ENCODE measurements around the gene SYT6.
"Not testable (repeated sequence)": the region's sequence is repeated elsewhere in the genome, so short reads cannot be mapped to it uniquely, and the experiment has no call there.

Gene SYT6

GRCh38 chr1:114081437-114082303 lies 72.0 kb downstream of the SYT6 start:
- DNase-seq, result peak in 32 of 42 donors; percentile 4 to 59 (median 28)
- intact Hi-C loops (cut with DNase I), result no loop called here

GRCh38 chr1:114080511-114081436 lies 72.9 kb downstream of the SYT6 start:
- intact Hi-C loops (cut with DNase I), result no loop called here
- no peak for DNase-seq

GRCh38 chr1:114079596-114080190 lies 74.0 kb downstream of the SYT6 start:
- intact Hi-C loops (cut with DNase I), result no loop called here
- DNase-seq, result no peak

- intact Hi-C loops (cut with DNase I), result no loop called here
- no peak for DNase-seq
Observed at GRCh38 chr1:114078116-114078515, 75.6 kb downstream of the SYT6 start.

GRCh38 chr1:114077188-114077587 lies 76.5 kb downstream of the SYT6 start:
- DNase-seq, result no peak
- intact Hi-C loops (cut with DNase I), result no loop called here

- no peak for DNase-seq
- intact Hi-C loops (cut with DNase I), result no loop called here
Observed at GRCh38 chr1:114076308-114076707, 77.4 kb downstream of the SYT6 start.

- intact Hi-C loops (cut with DNase I), result no loop called here
- no peak for DNase-seq
Observed at GRCh38 chr1:114075546-114076242, 78.0 kb downstream of the SYT6 start.

- intact Hi-C loops (cut with DNase I), result no loop called here
- DNase-seq, result no peak
Observed at GRCh38 chr1:114075105-114075504, 78.6 kb downstream of the SYT6 start.

- DNase-seq, result no peak
- intact Hi-C loops (cut with DNase I), result no loop called here
Observed at GRCh38 chr1:114072246-114072645, 81.4 kb downstream of the SYT6 start.

- intact Hi-C loops (cut with DNase I); DNase-seq: not testable (repeated sequence)
Observed at GRCh38 chr1:114069762-114070161, 83.9 kb downstream of the SYT6 start.

- intact Hi-C loops (cut with DNase I); DNase-seq: not testable (repeated sequence)
Observed at GRCh38 chr1:114068684-114069083, 85.0 kb downstream of the SYT6 start.

- DNase-seq; intact Hi-C loops (cut with DNase I): not testable (repeated sequence)
Observed at GRCh38 chr1:114065671-114066070, 88.0 kb downstream of the SYT6 start.

- intact Hi-C loops (cut with DNase I), result no loop called here
- DNase-seq, result no peak
Observed at GRCh38 chr1:114063544-114063943, 90.1 kb downstream of the SYT6 start.

- DNase-seq, result no peak
- intact Hi-C loops (cut with DNase I), result no loop called here
Observed at GRCh38 chr1:114062477-114063099, 91.1 kb downstream of the SYT6 start.

GRCh38 chr1:114061121-114061830 lies 92.4 kb downstream of the SYT6 start:
- intact Hi-C loops (cut with DNase I), result no loop called here
- DNase-seq, result no peak

GRCh38 chr1:114058236-114058635 lies 95.4 kb downstream of the SYT6 start:
- DNase-seq; intact Hi-C loops (cut with DNase I): not testable (repeated sequence)

- no peak for DNase-seq
- intact Hi-C loops (cut with DNase I), result no loop called here
Observed at GRCh38 chr1:114054148-114054547, 99.5 kb downstream of the SYT6 start.

- DNase-seq, result no peak
- intact Hi-C loops (cut with DNase I), result no loop called here
Observed at GRCh38 chr1:114048232-114048631, 105.4 kb downstream of the SYT6 start.

Data from head of caudate nucleus (tissue), 42 donors.